H9 (cell line): ENCODE data around the gene EPHX1. TPM values are rescaled to one million over a fixed set of nuclear protein-coding genes. Genes with fewer than 3 reads are reported as not detected.

Experiments used
- DNase-seq: peaks from one replicate; pipeline ENCODE4 v3.0.0-alpha.2; 2017
- H2AFZ ChIP-seq: one replicate; pipeline ENCODE4 v1.6.1; 2013; ENCODE audit warnings: mild to moderate bottlenecking, low read length, control low read depth, moderate library complexity
- H2AK5ac ChIP-seq: 2 replicates; pipeline ENCODE4 v1.6.1; 2013; ENCODE audit warnings: low read length, control low read depth, mixed read lengths; ENCODE audit not compliant: insufficient read length
- H2BK120ac ChIP-seq: one replicate; pipeline ENCODE4 v1.6.1; 2013; ENCODE audit warnings: low read depth, mild to moderate bottlenecking, low read length, control low read depth, inconsistent platforms; ENCODE audit not compliant: poor library complexity, severe bottlenecking
- H2BK12ac ChIP-seq: 2 replicates; pipeline ENCODE4 v1.6.1; 2013; ENCODE audit warnings: low read length, control low read depth, mixed read lengths, low read depth; ENCODE audit not compliant: insufficient read length
- H2BK15ac ChIP-seq: 2 replicates; pipeline ENCODE4 v1.6.1; 2013; ENCODE audit warnings: low read depth, low read length, control low read depth
- H2BK20ac ChIP-seq: one replicate; pipeline ENCODE4 v1.6.1; 2013; ENCODE audit warnings: low read depth, mild to moderate bottlenecking, low read length, control low read depth, inconsistent platforms; ENCODE audit not compliant: poor library complexity, severe bottlenecking
- H2BK5ac ChIP-seq: 2 replicates; pipeline ENCODE4 v1.6.1; 2013; ENCODE audit warnings: low read length, control low read depth, mixed read lengths; ENCODE audit not compliant: insufficient read length
- H3K14ac ChIP-seq: 2 replicates; pipeline ENCODE4 v1.6.1; 2013; ENCODE audit warnings: low read length, control low read depth; ENCODE audit not compliant: insufficient read depth
- H3K18ac ChIP-seq: 2 replicates; pipeline ENCODE4 v1.6.1; 2013; ENCODE audit warnings: low read depth, mild to moderate bottlenecking, mixed read lengths, low read length, control low read depth; ENCODE audit not compliant: insufficient read length
- H3K23ac ChIP-seq: 2 replicates; pipeline ENCODE4 v1.6.1; 2013; ENCODE audit warnings: low read length, control low read depth, mixed read lengths, low read depth; ENCODE audit not compliant: insufficient read length
- H3K23me2 ChIP-seq: 2 replicates; pipeline ENCODE4 v1.6.1; 2013; ENCODE audit warnings: low read depth, mild to moderate bottlenecking, mixed read lengths, low read length, control low read depth; ENCODE audit not compliant: insufficient read length, poor library complexity, severe bottlenecking
- H3K27ac ChIP-seq: 2 replicates; pipeline ENCODE4 v1.5.1; 2013; ENCODE audit warnings: low read length, control low read depth, mixed read lengths, low read depth; ENCODE audit not compliant: insufficient read length
- H3K27me3 ChIP-seq: 2 replicates; pipeline ENCODE4 v1.6.1; 2013; ENCODE audit warnings: low read length, control low read depth, inconsistent platforms; ENCODE audit not compliant: insufficient read depth
- H3K4ac ChIP-seq: 2 replicates; pipeline ENCODE4 v1.6.1; 2013; ENCODE audit warnings: low read depth, mild to moderate bottlenecking, control low read depth, inconsistent platforms, low read length, moderate library complexity
- H3K4me1 ChIP-seq: 2 replicates; pipeline ENCODE4 v1.6.1; 2013; ENCODE audit warnings: low read length, control low read depth, inconsistent platforms; ENCODE audit not compliant: insufficient read depth
- H3K4me2 ChIP-seq: 2 replicates; pipeline ENCODE4 v1.6.1; 2013; ENCODE audit warnings: low read length, control low read depth, mixed read lengths; ENCODE audit not compliant: insufficient read length, insufficient read depth
- H3K56ac ChIP-seq: 2 replicates; pipeline ENCODE4 v1.6.1; 2013; ENCODE audit warnings: low read depth, mild to moderate bottlenecking, mixed read lengths, low read length, control low read depth; ENCODE audit not compliant: insufficient read length
- H3K79me1 ChIP-seq: 2 replicates; pipeline ENCODE4 v1.6.1; 2013; ENCODE audit warnings: low read depth, mild to moderate bottlenecking, moderate library complexity, low read length, control low read depth, inconsistent platforms; ENCODE audit not compliant: insufficient read depth, poor library complexity, severe bottlenecking
- H3K79me2 ChIP-seq: 2 replicates; pipeline ENCODE4 v1.6.1; 2013; ENCODE audit warnings: low read length, control low read depth, inconsistent platforms; ENCODE audit not compliant: insufficient read depth
- H3K9ac ChIP-seq: 2 replicates; pipeline ENCODE4 v1.6.1; 2013; ENCODE audit warnings: low read length, control low read depth, mixed read lengths; ENCODE audit not compliant: insufficient read length; ENCODE audit errors: extremely low read depth
- H3K9me3 ChIP-seq: one replicate; pipeline ENCODE4 v1.6.1; 2013; ENCODE audit warnings: low read depth, low read length, inconsistent platforms; ENCODE audit not compliant: control insufficient read depth
- H3T11ph ChIP-seq: one replicate; pipeline ENCODE4 v1.6.1; 2013; ENCODE audit warnings: mild to moderate bottlenecking, low read length, control low read depth, inconsistent platforms
- H4K20me1 ChIP-seq: one replicate; pipeline ENCODE4 v1.6.1; 2013; ENCODE audit not compliant: control insufficient read depth, insufficient read length, insufficient read depth
- H4K5ac ChIP-seq: 2 replicates; pipeline ENCODE4 v1.6.1; 2013; ENCODE audit warnings: low read depth, mild to moderate bottlenecking, mixed read lengths, low read length, control low read depth; ENCODE audit not compliant: insufficient read length
- H4K8ac ChIP-seq: replicated peaks from 2 replicates; pipeline ENCODE4 v1.6.1; 2013; ENCODE audit warnings: low read length, control low read depth, mixed read lengths, low read depth; ENCODE audit not compliant: insufficient read length
- H4K91ac ChIP-seq: 2 replicates; pipeline ENCODE4 v1.6.1; 2013; ENCODE audit warnings: low read depth, mild to moderate bottlenecking, moderate library complexity, mixed read lengths, low read length, control low read depth; ENCODE audit not compliant: insufficient read length
- H3K27ac Mint-ChIP-seq, 3 experiments: 2 replicates in 2 of 3; 3 replicates in 1 of 3; pipeline ENCODE4 v1.8.0; 2020 to 2021; ENCODE audit warnings: mixed read lengths in 3 of 3, mild to moderate bottlenecking in 1 of 3, moderate library complexity in 1 of 3
- H3K27me3 Mint-ChIP-seq: 2 replicates; pipeline ENCODE4 v1.8.0; 2021; ENCODE audit warnings: low read depth, mild to moderate bottlenecking, moderate library complexity, mixed read lengths
- H3K36me3 Mint-ChIP-seq, 3 experiments: 2 replicates in 2 of 3; 3 replicates in 1 of 3; pipeline ENCODE4 v1.8.0; 2020 to 2021; ENCODE audit warnings: low read depth in 3 of 3, mixed read lengths in 3 of 3; ENCODE audit not compliant: insufficient read depth in 1 of 3
- H3K4me1 Mint-ChIP-seq, 2 experiments: 2 replicates each; pipeline ENCODE4 v1.8.0; 2020; ENCODE audit warnings: mixed read lengths in 2 of 2
- H3K4me3 Mint-ChIP-seq, 2 experiments: 2 replicates in 1 of 2; 3 replicates in 1 of 2; pipeline ENCODE4 v1.8.0; 2020 to 2021; ENCODE audit warnings: mild to moderate bottlenecking in 2 of 2, mixed read lengths in 2 of 2, moderate library complexity in 1 of 2
- H3K9me3 Mint-ChIP-seq, 2 experiments: 2 replicates in 1 of 2; 3 replicates in 1 of 2; pipeline ENCODE4 v1.8.0; 2020; ENCODE audit warnings: mild to moderate bottlenecking in 2 of 2, mixed read lengths in 2 of 2, moderate library complexity in 1 of 2
- WGBS: extraction: QIAGEN DNeasy Blood & Tissue Kit; methylation state at CpG from one replicate; pipeline ENCODE4 v1.1.7; 2013; ENCODE audit warnings: missing lambda C conversion rate, low lambda C conversion rate, mixed read lengths; ENCODE audit not compliant: insufficient read length; ENCODE audit errors: extremely low coverage; 5-methylcytosine and 5-hydroxymethylcytosine counted together
- total RNA-seq: library from RNA; stranded (reverse); gene quantifications from 2 replicates; pipeline ENCODE4 v1.2.1, GENCODE V29; 2021
- TF ChIP-seq, protein P1 (sequence below): fragments of 200-600 bp; sonication (generic); conservative IDR thresholded peaks from 3 replicates; pipeline ENCODE4 v1.8.0; 2021; ENCODE audit warnings: antibody characterized with exemption, mild to moderate bottlenecking

EPHX1 gene
- total RNA-seq, 1 experiment from 2014 or later: 40.6 TPM

GRCh38 chr1:225818229-225818628, 8.3 kb downstream of the EPHX1 start:
- H3K23me2 ChIP-seq: no peaks in the 10 kb centered on the region
- H2BK120ac ChIP-seq: no peak overlapping the region
- H2BK20ac ChIP-seq: no peak overlapping the region
- H4K5ac ChIP-seq: no peak overlapping the region
- Mint-ChIP-seq H3K27ac (peak overlapping the region; percentile 79 to 94 (median 85); a peak in 4 of 7 replicates), H3K4me3 (peak overlapping the region in 1 of 2 experiments; percentile 17; a peak in 1 of 5 replicates), H3K27me3 (no peaks in the 10 kb centered on the region), H3K9me3 (no peaks in the 10 kb centered on the region), H3K36me3 (peaks cover 0 to 9% (median 0%) of the 10 kb centered on the region in 3 experiments; a peak in 3 of 7 replicates), H3K4me1 (peaks cover 32 to 40% of the 10 kb centered on the region in 2 experiments)
- peaks cover 14% of the 10 kb centered on the region for H3K4me1 ChIP-seq
- no peak overlapping the region for H3K14ac ChIP-seq
- no peak overlapping the region for H3K4ac ChIP-seq
- no peak overlapping the region for H4K91ac ChIP-seq
- no peak overlapping the region for H2AK5ac ChIP-seq
- H3K27me3 ChIP-seq: no peaks in the 10 kb centered on the region
- TF ChIP-seq, protein P1, sequence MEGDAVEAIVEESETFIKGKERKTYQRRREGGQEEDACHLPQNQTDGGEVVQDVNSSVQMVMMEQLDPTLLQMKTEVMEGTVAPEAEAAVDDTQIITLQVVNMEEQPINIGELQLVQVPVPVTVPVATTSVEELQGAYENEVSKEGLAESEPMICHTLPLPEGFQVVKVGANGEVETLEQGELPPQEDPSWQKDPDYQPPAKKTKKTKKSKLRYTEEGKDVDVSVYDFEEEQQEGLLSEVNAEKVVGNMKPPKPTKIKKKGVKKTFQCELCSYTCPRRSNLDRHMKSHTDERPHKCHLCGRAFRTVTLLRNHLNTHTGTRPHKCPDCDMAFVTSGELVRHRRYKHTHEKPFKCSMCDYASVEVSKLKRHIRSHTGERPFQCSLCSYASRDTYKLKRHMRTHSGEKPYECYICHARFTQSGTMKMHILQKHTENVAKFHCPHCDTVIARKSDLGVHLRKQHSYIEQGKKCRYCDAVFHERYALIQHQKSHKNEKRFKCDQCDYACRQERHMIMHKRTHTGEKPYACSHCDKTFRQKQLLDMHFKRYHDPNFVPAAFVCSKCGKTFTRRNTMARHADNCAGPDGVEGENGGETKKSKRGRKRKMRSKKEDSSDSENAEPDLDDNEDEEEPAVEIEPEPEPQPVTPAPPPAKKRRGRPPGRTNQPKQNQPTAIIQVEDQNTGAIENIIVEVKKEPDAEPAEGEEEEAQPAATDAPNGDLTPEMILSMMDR: no peak
- H3T11ph ChIP-seq: no peak overlapping the region
- DNase-seq: no peak
- H3K23ac ChIP-seq: no peak overlapping the region
- H2BK5ac ChIP-seq: no peak overlapping the region
- no peak overlapping the region for H2AFZ ChIP-seq
- no peak overlapping the region for H3K56ac ChIP-seq
- H2BK15ac ChIP-seq: no peak overlapping the region
- H3K18ac ChIP-seq: no peak overlapping the region
- H3K4me2 ChIP-seq: no peak overlapping the region
- H3K79me2 ChIP-seq: no peaks in the 10 kb centered on the region; the same call in 1 of the 2 replicates
- H3K79me1 ChIP-seq: no peaks in the 10 kb centered on the region
- no peak overlapping the region for H3K27ac ChIP-seq
- WGBS: no CpG with 5 or more reads among the region's 7 CpGs
- no peak overlapping the region for H4K8ac ChIP-seq
- no peak overlapping the region for H3K9ac ChIP-seq
- no peak overlapping the region for H2BK12ac ChIP-seq
- no peaks in the 10 kb centered on the region for H3K9me3 ChIP-seq
- H4K20me1 ChIP-seq: no peaks in the 10 kb centered on the region
